RPMI7951 (cell line): ENCODE results near the gene YPEL1. TPM values are rescaled to one million over a fixed set of nuclear protein-coding genes. Genes with fewer than 3 reads are reported as not detected.
A peak's percentile ranks its signal among the peaks of the same experiment; 100 is the strongest.
"Not testable (repeated sequence)": the region's sequence is repeated elsewhere in the genome, so short reads cannot be mapped to it uniquely, and the experiment has no call there.

Experiments
- DNase-seq: peaks from one replicate; pipeline ENCODE4 v3.0.0-alpha.2; 2012; ENCODE audit warnings: low read depth
- total RNA-seq: library from RNA; depleted of rRNA; stranded (reverse); fragments of >200 nt; shearing (Covaris generic); gene quantifications from 2 replicates; pipeline ENCODE4 v1.2.3, GENCODE V29; 2014

Gene YPEL1
- total RNA-seq, 1 experiment from 2014 or later = 1.8 TPM

GRCh38 chr22:21721195-21721852, 14.3 kb downstream of the YPEL1 start:
- DNase-seq = not testable (repeated sequence)

DNA sequence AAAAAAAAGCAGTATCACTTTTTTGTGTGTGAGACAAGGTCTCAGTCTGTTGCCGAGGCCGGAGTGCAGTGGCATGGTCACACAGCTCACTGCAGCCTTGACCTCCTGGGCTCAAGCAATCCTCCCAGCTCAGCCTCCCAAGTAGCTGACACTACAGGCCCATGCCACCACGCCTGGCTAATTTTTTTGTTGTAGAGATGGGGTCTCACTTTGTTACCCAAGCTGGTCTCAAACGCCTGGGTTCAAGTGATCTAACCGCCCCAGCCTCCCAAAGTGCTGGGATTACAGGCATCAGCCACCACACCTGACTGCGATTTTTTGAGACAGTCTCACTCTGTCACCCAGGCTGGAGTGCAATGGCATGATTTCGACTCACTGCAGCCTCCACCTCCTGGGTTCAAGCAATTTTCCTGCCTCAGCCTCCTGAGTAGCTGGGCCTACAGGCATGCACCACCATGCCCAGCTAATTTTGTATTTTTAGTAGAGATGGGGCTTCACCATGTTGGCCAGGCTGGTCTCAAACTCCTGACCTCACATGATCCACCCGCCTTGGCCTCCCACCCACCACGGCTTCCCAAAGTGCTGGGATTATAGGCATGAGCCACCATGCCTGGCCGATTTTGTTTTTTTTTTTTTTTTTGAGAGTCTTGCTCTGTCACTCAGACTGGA, 15.3 kb downstream of the YPEL1 start:
- not testable (repeated sequence) for DNase-seq

- DNase-seq = no peak
Measured at GRCh38 chr22:21719024-21719423, 16.6 kb downstream of the YPEL1 start.

- DNase-seq = no peak
Measured at GRCh38 chr22:21718499-21718898, 17.1 kb downstream of the YPEL1 start.

DNA sequence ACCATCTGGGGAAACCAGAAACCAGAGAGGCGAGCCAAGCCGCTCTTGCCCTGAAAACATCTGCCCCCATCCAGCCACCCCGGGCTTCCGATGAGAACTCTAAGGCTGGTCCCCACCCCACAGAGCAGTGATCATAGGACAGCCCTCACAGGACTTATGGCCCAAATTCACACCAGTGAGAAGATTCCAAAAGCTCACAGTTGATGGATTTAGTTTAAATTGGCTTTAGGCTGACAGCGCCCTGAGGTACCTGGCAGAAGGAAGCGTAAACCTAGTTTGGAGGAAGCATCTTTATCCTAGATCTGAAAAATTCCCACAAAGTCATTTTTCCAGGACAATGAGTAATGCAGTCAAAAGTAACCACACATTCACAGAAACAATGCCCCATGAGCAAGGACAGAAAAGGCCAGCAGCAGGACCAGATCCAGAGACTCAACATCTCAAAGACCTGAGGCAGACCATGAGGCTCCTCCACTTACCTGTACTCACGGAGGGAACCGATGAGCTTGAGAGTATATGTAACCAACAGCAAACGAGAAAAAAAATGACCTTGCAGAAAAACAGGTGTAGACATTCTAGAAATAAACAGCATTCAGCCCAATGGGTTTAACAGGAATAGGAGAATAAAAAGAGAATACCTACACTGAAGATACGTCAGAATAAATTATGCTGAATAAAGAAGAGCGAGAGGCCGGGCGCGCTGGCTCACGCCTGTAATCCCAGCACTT, 19.0 kb downstream of the YPEL1 start:
- DNase-seq = not testable (repeated sequence)

DNA sequence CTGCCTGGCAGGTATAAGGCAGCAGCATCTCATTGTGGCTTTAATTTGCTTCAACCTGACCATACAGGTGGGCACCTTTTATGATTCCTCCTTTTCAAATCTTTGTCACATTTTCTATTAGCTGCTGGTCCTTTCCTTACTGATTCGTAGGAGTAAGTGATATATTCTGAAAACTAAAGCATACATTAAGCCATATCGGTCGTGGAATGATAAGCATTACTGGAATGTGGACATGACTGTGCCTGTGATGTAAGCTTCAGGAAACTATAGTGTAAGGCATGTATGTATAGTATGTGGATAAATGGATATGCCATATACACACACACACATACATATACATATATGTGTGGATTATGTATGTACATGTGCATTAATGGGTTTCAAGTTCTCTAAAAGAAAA, 20.8 kb downstream of the YPEL1 start:
- DNase-seq = no peak

DNA sequence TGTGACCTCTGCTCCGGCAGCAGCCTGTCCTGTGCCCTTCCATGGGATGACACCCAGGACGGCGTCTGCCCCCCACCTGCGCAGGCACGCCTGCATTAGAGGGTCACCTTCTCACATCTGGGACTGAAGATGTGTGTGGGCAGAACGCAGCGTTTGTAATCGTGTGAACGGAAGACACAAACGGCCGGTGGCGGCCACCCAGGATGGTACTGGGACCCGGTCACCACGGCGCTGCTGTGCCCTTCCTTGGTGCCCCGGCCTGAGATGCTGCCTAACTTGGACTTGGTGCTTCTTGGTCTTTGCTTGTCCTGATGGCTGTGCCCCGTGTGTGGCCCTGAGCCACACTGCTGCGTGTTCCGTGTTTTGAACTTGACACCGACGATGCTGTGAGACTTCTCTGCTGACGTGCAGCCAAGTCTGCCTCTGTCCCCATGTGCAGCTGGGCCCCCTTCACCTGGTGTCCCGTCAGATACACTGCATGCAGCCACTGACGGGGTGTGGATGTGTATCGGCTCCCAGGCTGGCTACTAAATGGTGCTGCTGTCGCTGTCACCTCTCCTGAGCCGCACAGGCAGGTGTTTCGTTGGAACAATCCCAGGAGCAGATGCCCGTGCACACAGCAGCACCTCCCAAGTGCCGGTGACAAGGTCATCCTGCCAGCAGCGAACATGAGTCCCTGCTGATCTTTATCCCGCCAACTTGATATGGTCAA, 21.4 kb downstream of the YPEL1 start:
- DNase-seq = no peak

DNA sequence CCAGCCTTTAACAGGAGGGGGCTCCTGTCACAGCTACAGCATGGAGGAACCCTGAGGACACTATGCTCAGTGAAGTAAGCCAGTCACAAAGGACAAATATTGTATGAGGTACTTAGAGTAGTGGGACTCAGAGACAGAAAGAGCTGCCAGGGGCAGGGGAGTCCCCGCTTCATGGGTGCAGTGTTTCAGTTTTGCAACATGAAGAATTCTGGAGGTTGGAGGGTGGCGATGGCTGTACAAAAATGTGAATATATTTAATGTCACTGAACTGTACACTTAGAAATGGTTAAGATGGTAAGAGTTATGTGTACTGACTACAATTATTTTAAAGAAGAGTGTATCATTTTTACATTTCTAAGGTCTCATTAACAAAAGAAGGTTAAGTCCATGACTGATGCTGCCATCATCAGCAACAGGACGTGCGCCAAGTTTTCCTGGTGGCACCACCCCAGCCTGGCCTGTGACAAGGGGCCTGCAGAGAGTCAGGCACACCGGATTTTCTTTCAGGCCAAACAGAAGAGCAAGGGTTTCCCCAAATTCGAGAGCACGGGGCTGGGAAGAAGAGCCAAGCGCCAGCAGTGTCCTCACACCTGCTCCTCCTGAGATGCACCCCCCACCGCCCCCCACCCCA, 22.1 kb downstream of the YPEL1 start:
- no peak for DNase-seq

GRCh38 chr22:21712751-21713427, 22.7 kb downstream of the YPEL1 start:
- DNase-seq = peak; percentile 75

GRCh38 chr22:21711851-21712250, 23.7 kb downstream of the YPEL1 start:
- no peak for DNase-seq

- DNase-seq = no peak
Measured at GRCh38 chr22:21710156-21710555, 25.4 kb downstream of the YPEL1 start.

DNA sequence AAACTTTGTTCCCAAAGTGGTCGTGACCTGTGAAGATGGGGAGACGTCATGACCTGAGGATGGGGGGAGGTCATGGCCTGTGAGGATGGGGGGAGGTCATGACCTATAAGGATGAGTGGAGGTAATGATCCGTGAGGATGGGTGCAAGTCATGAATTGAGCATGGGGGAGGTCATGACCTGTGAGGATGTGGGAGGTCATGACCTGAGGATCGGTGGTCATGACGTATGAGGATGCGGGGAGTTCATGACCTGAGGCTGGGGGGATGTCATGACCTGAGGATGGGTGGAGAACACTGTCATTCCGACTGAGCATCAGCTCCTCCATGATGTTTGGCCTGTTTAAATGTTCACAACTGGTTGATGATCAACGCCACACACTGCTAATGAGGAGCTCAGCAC, 25.9 kb downstream of the YPEL1 start:
- DNase-seq = no peak

- DNase-seq = no peak
Measured at GRCh38 chr22:21708960-21709359, 26.6 kb downstream of the YPEL1 start.

DNA sequence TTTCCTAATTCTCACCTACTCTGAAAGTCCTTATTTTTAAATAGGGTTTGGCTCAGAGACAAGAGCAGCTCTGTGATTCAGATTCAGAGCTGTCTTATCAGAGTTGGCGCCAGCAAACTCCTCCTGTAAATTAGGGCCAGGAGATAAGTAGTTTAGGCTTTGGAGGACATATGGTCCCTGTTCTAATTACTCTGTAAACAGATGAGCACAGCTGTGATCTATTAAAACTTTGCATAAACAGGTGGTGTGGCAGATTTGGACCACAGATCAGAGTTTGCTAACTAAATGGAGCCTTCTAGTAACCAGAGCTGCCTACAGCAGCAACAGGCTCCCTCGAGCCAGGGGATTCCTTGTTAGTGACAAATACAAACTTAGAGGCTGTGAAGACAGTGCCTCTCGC, 27.9 kb downstream of the YPEL1 start:
- DNase-seq = no peak

DNA sequence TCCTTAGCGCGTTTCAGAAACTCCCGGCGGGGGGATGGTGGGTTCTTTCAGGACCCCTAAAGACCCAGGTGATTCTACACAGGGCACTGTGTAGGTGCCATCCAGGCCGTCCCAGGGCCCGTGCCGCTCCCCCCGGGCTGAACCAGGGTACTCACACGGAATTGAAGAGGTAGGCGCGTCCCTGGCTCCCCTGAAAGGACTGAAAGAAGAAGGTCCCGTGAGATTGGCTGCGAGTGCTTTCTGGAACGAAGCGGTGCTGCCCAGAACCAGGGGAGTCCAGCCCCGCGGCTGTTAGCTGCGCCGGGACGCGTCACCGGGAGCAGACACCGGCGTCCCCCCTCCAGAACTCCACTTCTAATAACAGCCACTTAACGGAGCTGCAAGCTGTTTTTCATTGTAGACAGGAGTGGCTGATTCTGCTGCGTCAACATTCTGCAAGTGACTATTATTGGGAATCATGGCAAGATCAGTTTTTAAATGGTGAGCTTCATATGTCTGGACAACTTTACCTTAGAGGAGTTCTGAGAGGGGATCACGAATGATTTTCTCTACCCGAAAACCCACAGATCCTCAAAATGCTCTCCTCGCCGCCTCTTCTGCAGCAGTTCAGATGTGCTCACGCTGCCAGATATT, 31.8 kb downstream of the YPEL1 start:
- DNase-seq = no peak

- no peak for DNase-seq
Measured at GRCh38 chr22:21702700-21703683, 32.6 kb downstream of the YPEL1 start.

DNA sequence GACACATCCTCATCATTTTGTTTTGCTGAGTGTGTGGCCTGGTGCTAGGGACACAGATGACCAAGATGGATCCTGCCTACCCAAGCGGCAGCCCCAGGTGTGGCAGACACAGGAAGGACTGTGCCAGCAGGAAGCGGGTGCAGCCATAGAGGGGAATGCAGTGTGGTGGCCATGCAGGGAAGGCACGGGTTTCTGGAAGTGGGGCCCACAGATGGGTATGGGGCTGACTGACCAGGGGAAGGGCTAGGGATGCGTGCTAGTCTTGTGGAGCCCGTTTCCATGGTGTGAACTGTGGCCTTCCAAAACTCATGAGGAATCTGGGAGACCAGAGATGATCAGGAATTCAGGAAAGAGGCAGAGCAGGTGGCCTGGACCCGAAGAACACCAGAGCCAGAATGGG, 33.5 kb downstream of the YPEL1 start:
- no peak for DNase-seq

DNA sequence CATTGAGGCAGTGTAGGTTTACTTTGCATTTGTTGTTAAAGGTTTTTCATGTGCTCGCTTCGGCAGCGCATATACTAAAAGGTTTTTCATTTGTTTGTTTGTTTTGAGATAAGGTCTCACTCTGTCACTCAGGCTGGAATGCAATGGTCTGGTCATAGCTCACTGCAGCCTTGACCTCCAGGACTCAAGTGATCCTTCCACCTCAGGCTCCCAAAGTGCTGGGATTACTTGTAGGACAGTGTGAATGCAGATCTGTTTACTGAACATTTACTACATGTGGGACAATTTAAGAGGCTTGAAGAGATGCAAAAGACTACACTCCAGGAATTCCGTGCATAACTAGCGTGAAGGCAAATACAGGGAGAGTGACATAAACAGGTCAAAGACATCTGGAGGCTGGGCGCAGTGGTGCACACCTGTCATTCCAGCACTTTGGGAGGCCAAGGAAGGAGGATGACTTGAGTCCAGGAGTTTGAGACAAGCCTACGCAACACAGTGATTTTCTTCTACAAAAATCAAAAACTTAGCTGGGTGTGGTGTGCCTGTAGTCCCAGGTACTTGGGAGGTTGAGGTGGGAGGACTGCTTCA, 34.1 kb downstream of the YPEL1 start:
- DNase-seq = no peak

GRCh38 chr22:21700822-21701221, 34.8 kb downstream of the YPEL1 start:
- DNase-seq = no peak
